OCI-LY7 (cell line): ENCODE results near the gene TSHZ2.

Experiments
- CTCF ChIP-seq: fragments of 200-600 bp; sonication (generic); conservative IDR thresholded peaks from 2 replicates; pipeline ENCODE4 v1.5.1; 2014; ENCODE audit warnings: mild to moderate bottlenecking, antibody characterized with exemption, low read length, moderate library complexity, mixed read lengths
- EZH2phosphoT487 ChIP-seq: fragments of 200-600 bp; sonication (generic); IDR thresholded peaks from 2 replicates; pipeline ENCODE4 v1.6.1; 2018; ENCODE audit warnings: low read depth, borderline replicate concordance, mild to moderate bottlenecking, mixed run types, antibody characterized with exemption, low read length, moderate library complexity, mixed read lengths

GRCh38 chr20:52964131-52964530 lies 8.0 kb upstream of the TSHZ2 start:
- TF ChIP-seq CTCF (no peak), EZH2phosphoT487 (no peak)
